Raji (cell line): ENCODE data around the gene TMEM86B.

Source experiments
- POLR2A ChIP-seq: IDR thresholded peaks from 2 replicates; pipeline ENCODE4 v1.6.1; 2011; ENCODE audit warnings: low read depth, low read length, control low read depth; ENCODE audit not compliant: insufficient read depth

The TMEM86B gene

DNA sequence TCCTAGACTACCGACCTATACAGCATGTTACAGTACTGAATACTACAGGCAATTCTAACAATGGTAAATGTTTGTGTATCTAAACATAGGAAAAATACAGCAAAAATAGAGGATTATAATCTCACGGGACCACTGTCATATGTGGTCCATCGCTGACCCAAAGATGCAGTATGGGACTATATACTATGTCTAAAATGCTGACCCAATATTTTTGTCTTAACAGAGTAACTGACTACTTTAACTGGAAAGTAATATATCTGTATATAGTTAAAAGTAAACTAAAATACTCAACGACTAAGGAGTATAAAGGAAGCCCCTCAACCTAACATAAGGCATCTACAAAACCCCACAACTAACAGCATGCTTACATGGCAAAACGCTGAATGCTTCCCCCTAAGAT lies 4.4 kb upstream of the TMEM86B start:
- TF ChIP-seq POLR2A: no peak

DNA sequence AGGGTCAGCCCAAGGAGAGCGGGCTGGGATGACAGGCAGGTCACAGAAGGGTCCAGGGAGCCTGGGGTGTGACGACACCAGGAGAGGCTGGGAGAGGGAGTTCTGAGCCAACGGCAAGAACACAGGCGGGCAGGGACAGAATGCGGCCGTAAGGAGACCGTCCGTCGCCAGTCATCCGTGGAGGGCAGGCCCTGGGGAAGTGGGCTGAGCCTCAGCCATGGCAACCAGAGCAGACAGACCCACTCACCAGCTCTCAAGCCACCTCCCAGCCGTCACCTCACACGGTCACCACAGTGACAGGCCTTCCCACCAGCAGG lies 3.7 kb upstream of the TMEM86B start:
- TF ChIP-seq POLR2A: no peak

DNA sequence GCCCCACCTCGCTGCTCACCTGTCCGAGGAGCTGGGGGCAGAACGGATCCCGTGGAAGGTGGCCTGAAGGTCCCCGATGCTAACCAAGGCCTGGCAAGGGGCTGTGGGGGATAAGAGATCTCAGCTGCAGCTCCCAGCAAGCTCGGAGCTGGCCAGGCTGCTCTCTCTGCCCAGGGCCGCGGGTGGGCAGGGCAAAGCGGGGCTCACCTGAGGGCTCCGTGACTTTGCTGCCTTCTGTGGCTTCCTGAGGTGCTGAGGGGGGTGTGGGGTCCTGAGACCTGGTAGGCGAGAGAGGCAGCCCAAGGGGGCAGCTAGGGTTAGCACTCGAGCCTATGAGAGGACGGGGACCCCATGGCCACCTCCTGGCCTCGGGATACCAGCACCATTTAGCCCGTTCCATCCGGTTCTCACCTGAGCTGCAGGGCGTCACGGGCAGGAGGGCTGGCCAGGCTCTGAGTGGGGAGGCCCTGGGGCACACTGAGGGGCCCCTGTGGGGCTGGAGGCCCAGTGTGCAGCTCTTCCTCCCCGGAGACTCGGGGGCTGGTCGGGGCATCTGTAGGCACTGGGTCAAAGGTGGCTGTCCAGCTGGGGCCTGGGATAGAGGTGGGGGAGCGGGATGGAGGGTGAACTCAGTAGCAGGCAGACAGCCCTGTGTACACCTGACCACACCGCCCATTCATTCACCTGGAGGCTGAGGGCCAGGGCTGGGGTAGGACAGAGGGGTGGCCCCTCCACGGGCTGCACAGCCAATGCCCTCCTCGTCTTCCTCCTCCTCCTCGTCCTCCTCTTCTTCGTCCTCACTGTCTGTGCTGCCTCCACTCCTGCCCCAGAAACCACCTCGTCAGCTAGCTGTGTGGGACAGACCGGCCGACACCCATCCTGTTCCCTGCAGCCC lies 3.1 kb upstream of the TMEM86B start:
- no peak for TF ChIP-seq POLR2A

- no peak for TF ChIP-seq POLR2A
Measured at GRCh38 chr19:55230780-55231179, 2.2 kb upstream of the TMEM86B start.

- TF ChIP-seq POLR2A: no peak
Measured at GRCh38 chr19:55230329-55230728, 1.8 kb upstream of the TMEM86B start.

DNA sequence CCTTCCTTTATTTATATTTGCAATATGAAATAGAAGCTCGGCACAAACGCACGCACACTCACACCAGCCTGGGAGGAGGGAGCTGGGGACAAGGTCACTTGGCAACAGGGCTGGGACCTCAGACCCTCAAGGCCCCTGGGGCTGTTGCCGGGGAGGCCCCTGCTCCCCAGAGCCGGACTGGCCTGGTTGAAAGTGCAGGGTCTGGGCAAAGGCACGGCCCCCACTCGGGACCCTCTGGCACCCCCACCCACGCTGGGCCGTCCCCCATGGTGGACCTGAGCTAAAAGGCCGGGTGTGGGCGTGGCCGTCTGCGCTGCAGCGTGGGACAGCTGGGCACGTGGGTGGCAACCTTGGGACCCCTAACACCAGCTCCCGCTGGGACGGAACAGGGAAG lies 1.2 kb upstream of the TMEM86B start:
- no peak for TF ChIP-seq POLR2A

DNA sequence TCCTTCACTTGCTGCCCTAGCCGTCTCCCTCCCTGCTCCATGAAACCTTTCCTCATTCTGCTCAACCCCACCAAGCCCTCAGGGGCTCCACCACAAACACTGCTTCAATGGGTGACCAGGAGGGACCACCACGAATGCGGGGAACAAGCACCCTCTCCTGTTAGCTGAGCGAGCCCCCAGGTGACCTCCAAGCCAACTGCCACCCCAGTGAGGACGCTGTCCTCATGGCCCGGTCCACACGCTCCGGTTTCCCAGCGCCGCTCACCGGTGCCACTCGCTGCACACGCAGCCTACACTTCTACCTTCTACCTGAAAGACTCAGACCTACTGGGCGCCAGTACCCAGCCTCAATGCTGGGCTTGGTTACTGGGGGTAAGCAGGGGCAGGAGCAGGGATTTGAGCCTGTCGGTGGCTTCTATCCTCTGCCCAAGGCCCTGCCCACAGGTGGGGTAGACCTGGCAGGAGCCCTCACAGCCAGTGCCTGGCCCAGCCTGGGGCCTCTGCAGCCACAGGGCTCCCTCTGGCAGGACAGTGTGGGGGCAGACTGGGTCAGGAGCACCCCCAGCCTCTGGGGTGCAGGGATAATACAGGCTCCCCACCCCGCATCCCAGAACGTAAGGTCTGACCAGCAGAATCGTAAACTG lies 704 bp upstream of the TMEM86B start:
- TF ChIP-seq POLR2A: no peak

DNA sequence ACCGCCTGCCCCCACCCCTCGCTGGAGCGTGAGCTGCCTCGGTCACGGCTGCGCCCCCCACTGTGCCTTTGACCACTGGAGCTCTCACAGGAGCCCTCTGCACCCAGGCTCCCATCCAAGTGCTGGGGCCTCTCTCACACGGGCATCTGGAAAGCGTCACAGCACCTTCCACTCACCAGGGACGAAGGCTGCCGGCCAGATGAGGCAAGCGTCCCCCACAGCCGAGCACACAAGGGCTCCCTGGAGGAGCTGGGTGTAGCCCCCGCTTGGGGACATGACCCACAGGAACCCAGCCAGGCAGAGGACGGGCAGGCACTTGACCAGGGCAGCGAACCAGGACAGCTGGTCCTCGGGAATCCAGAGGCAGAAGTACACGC lies 560 bp downstream of the TMEM86B start:
- no peak for TF ChIP-seq POLR2A

DNA sequence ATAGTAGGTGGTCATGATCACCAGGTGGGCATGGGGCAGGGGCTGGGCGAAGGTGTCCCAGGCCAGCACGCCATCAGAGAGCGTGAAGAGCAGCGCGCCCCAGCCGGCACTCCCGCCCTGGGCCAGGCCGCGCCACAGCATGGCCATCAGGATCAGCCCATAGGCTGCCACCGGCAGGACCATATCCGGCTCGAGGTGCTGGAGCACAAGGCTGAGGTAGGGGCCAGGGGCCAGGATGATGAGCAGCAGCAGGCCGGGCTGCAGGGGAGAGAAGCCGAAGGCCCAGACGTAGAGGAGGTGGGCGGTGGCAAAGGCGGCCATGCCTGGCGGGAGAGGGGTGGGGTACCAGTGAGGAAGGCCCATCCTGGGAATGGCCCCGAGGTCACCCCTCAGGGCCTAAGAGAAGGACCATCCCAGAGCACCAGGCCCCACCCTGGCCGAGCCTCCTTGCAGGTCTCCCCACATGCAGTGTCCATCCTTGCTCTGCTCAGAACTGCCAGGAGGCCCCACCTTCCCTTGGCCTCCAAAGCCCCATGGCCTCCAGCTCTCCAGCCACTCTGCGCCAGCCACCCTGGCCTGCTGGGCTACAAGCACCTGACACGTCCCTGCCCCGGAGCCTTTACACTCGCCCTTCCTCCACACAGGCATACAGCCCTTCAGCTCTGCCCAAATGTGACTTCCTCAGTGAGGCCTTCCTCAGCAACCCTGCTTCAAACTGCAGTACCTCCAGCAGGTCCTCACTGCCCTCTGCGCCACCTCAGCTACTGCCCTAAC lies 1.1 kb downstream of the TMEM86B start:
- no peak for TF ChIP-seq POLR2A

DNA sequence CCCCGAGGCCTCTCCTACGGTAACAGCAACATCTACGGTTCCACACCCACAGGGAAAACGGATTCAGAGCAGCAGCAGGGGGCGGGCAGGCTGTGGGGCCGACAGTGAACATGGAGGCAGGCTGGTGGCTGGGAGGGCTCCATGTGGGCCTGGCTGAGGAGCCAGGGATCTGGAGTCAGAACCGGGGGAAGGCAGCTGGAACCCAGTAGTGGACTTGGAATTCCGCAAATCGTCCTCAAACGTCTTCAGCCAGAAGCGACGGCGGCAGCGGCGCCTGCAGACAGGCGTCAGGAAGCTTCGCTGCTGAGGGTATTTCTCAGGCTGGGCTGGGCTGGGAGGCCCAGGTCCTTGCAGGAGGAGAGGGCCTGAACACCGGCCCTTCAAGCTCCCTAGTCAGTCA lies 1.8 kb downstream of the TMEM86B start:
- no peak for TF ChIP-seq POLR2A

DNA sequence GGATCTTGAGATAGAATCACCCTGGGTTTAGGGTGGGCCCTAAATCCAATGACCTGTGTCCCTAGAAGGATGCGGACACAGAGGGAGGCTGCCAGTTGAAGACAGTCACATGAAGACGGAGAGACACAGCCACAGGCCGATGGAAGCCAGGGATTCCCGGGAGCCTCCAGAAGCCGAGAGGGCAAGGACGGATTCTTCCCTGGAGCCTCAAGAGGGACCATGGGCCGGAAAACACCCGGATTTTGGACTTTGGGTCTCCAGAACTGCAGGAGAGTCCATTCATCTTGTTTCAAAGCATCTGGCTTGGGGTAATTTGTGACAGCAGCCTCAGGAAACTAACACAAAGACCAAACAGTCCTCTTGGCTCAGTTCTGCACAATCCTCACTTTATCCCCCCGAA lies 2.3 kb downstream of the TMEM86B start:
- no peak for TF ChIP-seq POLR2A

DNA sequence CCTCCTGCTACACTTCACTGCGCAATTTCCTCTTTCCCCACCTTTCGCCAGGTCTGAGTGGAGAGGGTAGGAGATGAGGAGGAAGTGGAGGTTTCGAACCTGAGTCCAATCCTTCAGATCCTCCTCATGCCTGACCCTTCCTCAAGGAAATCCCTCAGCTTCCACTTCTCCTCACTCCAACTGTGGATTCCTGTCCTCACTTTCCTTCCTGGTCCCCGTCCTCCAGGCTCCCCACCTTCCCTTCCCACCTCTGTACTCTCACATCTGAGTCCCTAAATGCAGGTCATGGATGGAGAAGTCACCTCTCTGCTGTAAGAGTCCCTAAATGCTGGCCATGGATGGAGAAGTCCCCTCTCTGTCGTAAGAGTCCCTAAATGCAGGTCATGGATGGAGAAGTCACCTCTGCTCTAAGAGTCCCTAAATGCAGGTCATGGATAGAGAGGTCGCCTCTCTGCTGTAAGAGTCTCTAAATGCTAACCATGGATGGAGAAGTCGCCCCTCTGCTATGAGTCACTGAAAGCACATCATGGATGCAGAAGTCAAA lies 3.1 kb downstream of the TMEM86B start:
- no peak for TF ChIP-seq POLR2A

- no peak for TF ChIP-seq POLR2A
Measured at GRCh38 chr19:55224038-55224665, 4.4 kb downstream of the TMEM86B start.

DNA sequence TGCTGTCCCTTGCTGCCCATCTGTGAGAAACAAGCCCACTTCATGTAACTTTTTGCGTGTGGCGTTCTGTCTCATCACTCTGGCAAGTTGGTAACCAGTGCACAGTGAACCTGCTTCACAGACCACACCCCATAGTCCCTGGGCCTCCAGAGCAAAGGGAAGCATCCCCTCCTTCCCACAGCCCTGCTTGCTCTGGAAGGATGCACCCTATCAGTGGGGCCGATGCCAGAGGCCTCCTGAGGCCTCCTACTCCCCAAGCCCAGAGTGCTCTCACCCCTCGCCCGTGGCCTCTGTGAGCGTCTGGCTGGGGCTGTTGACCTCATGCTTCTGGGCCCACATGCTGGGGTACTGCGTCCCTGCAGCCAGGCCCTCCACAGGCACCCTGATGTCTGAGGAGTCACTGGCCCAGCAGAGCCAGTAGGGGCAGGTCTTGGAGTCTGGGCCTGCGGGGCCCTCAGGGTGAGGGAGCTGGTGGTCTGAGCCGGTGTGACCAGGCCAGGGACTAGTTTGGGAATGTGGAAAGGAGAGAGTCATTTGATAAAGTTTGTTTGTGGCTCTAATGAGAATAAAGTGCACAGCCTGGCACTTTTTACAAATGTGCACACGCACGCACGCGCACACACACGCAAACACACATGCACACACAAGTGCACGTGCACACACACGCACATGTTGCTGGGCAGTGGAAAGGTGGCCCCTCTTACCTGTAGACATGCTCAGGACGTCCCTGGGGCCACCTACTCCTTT lies 5.1 kb downstream of the TMEM86B start:
- no peak for TF ChIP-seq POLR2A

- no peak for TF ChIP-seq POLR2A
Measured at GRCh38 chr19:55220525-55220924, 8.0 kb downstream of the TMEM86B start.
